ENCODE results near the gene ABCA1. TPM values are rescaled to one million over a fixed set of nuclear protein-coding genes. Genes with fewer than 3 reads are reported as not detected.
"Not testable (repeated sequence)": the region's sequence is repeated elsewhere in the genome, so short reads cannot be mapped to it uniquely, and the experiment has no call there.

The ABCA1 gene
- total RNA-seq, 4 donors from 2014 or later: 4.2 to 43.7 (median 21.7) TPM

- Histone ChIP-seq H3K4me1 (peaks cover 0 to 18% (median 7%) of the 10 kb centered on the region in 4 donors), H3K27ac (peak overlapping the region; percentile 71 to 92 (median 83))
These were observed 591 bp downstream of the ABCA1 start for GRCh38 chr9:104927216-104927911.

GRCh38 chr9:104923740-104924139, 4.2 kb downstream of the ABCA1 start:
- Histone ChIP-seq H3K9me3 (no peaks in the 10 kb centered on the region), H3K4me1 (peaks cover 0 to 28% (median 12%) of the 10 kb centered on the region in 4 donors), H3K4me3 (peak overlapping the region in 1 of 4 donors; percentile 16), H3K27me3 (no peaks in the 10 kb centered on the region), H3K36me3 (no peaks in the 10 kb centered on the region), H3K27ac (peak overlapping the region in 1 of 4 donors; percentile 13)
- TF ChIP-seq CTCF (IDR thresholded peaks at IDR 0.05) (no peak), POLR2A (IDR thresholded peaks at IDR 0.05) (no peak)
- DNase-seq: peak in 2 of 3 donors; percentile 79 to 83

More at GRCh38 chr9:104927216-104927911, 591 bp downstream of the ABCA1 start:
- no peaks in the 10 kb centered on the region for H3K36me3 ChIP-seq
- H3K9me3 ChIP-seq: no peaks in the 10 kb centered on the region
- peak; percentile 33 to 60 (median 58) for DNase-seq
- H3K27me3 ChIP-seq: no peaks in the 10 kb centered on the region
- peak overlapping the region; percentile 70 to 80 (median 78) for H3K4me3 ChIP-seq
- TF ChIP-seq CTCF (IDR thresholded peaks at IDR 0.05) (no peak), POLR2A (IDR thresholded peaks at IDR 0.05) (no peak)

- no peak for DNase-seq
- Histone ChIP-seq H3K27me3 (no peaks in the 10 kb centered on the region), H3K4me1 (peaks cover 0 to 28% (median 12%) of the 10 kb centered on the region in 4 donors), H3K36me3 (no peaks in the 10 kb centered on the region), H3K4me3 (no peak overlapping the region), H3K9me3 (no peaks in the 10 kb centered on the region), H3K27ac (no peak overlapping the region)
- TF ChIP-seq POLR2A (IDR thresholded peaks at IDR 0.05): no peak
- no peak for TF ChIP-seq CTCF (IDR thresholded peaks at IDR 0.05)
These were observed 4.7 kb downstream of the ABCA1 start for GRCh38 chr9:104923289-104923688.

- not testable (repeated sequence) for H3K27ac ChIP-seq
- H3K4me1 ChIP-seq: peaks cover 0 to 28% (median 12%) of the 10 kb centered on the region in 4 donors
These were observed 5.2 kb downstream of the ABCA1 start for GRCh38 chr9:104922748-104923147.

GRCh38 chr9:104921067-104921741, 6.8 kb downstream of the ABCA1 start:
- no peak for DNase-seq
- Histone ChIP-seq H3K36me3 (no peaks in the 10 kb centered on the region), H3K9me3 (no peaks in the 10 kb centered on the region), H3K27ac (peak overlapping the region in 1 of 4 donors; percentile 35), H3K4me3 (no peak overlapping the region), H3K4me1 (peaks cover 0 to 34% (median 12%) of the 10 kb centered on the region in 4 donors), H3K27me3 (no peaks in the 10 kb centered on the region)
- no peak for TF ChIP-seq POLR2A (IDR thresholded peaks at IDR 0.05)
- no peak for TF ChIP-seq CTCF (IDR thresholded peaks at IDR 0.05)

More at GRCh38 chr9:104922748-104923147, 5.2 kb downstream of the ABCA1 start:
- H3K9me3 ChIP-seq, DNase-seq, H3K27me3 ChIP-seq, H3K36me3 ChIP-seq, H3K4me3 ChIP-seq: not testable (repeated sequence)

GRCh38 chr9:104915753-104916152, 12.2 kb downstream of the ABCA1 start:
- Histone ChIP-seq H3K4me1 (peaks cover 0 to 23% (median 3%) of the 10 kb centered on the region in 4 donors), H3K27me3 (no peaks in the 10 kb centered on the region), H3K4me3 (no peak overlapping the region), H3K9me3 (no peaks in the 10 kb centered on the region), H3K27ac (no peak overlapping the region), H3K36me3 (no peaks in the 10 kb centered on the region)
- no peak for DNase-seq
- TF ChIP-seq CTCF (IDR thresholded peaks at IDR 0.05): no peak
- no peak for TF ChIP-seq POLR2A (IDR thresholded peaks at IDR 0.05)

All from Peyer's patch (tissue), 4 donors.